HepG2 (cell line): ENCODE data around the gene ST6GALNAC4. TPM values are rescaled to one million over a fixed set of nuclear protein-coding genes. Genes with fewer than 3 reads are reported as not detected.

ENCODE experiments used
- AGO2 ChIP-seq: fragments of 200-400 bp; formaldehyde crosslinking; optimal IDR thresholded peaks from 2 replicates; pipeline ENCODE3; 2017; ENCODE audit warnings: mild to moderate bottlenecking, low read depth, low read length, moderate library complexity
- ATRX ChIP-seq: sonication (generic); formaldehyde crosslinking; IDR thresholded peaks from 2 replicates; pipeline ENCODE4 v1.4.0; 2020; ENCODE audit warnings: missing genetic modification reagents, borderline replicate concordance
- CHD4 ChIP-seq: fragments of 200-600 bp; sonication (generic); IDR thresholded peaks from 2 replicates; pipeline ENCODE4 v1.7.0; 2017; ENCODE audit warnings: mild to moderate bottlenecking, low read length, borderline replicate concordance
- EP300 ChIP-seq, 3 experiments: sonication (generic) in 1 of 3; formaldehyde crosslinking in 1 of 3; IDR thresholded peaks; 2 replicates each; pipeline versions ENCODE4 v1.5.1 to v1.6.1; 2011 to 2020; ENCODE audit warnings: low read depth in 2 of 3, low read length in 2 of 3, borderline replicate concordance in 1 of 3, improper control_type of control experiment in 1 of 3, mild to moderate bottlenecking in 1 of 3, missing genetic modification reagents in 1 of 3, moderate library complexity in 1 of 3
- KDM1A ChIP-seq: IDR thresholded peaks from 2 replicates; pipeline ENCODE4 v1.6.1; 2016; ENCODE audit warnings: missing compliant biosample characterization
- LRRFIP1 ChIP-seq: sonication (generic); formaldehyde crosslinking; conservative IDR thresholded peaks from 2 replicates; pipeline ENCODE4 v1.4.0; 2020; ENCODE audit warnings: missing genetic modification reagents
- PCBP2 ChIP-seq: fragments of 200-400 bp; formaldehyde crosslinking; optimal IDR thresholded peaks from 2 replicates; pipeline ENCODE3; 2018; ENCODE audit warnings: low read length, low read depth; ENCODE audit not compliant: poor library complexity, severe bottlenecking
- REPIN1 ChIP-seq: sonication (generic); formaldehyde crosslinking; IDR thresholded peaks from 2 replicates; pipeline ENCODE4 v1.8.0; 2022; ENCODE audit warnings: missing genetic modification reagents, low read depth, mild to moderate bottlenecking, borderline replicate concordance
- RFXANK ChIP-seq: IDR thresholded peaks from 2 replicates; pipeline ENCODE4 v1.6.1; 2016
- SAFB2 ChIP-seq: sonication (generic); formaldehyde crosslinking; IDR thresholded peaks from 2 replicates; pipeline ENCODE4 v1.5.1; 2020; ENCODE audit warnings: missing genetic modification reagents, low read depth, mild to moderate bottlenecking, borderline replicate concordance
- ZBTB2 ChIP-seq: sonication (generic); formaldehyde crosslinking; IDR thresholded peaks from 2 replicates; pipeline ENCODE4 v1.8.0; 2022; ENCODE audit warnings: low read depth, missing genetic modification reagents
- ZNF205 ChIP-seq: IDR thresholded peaks from 2 replicates; pipeline ENCODE4 v1.6.1; 2018; ENCODE audit warnings: missing biosample characterization, missing genetic modification reagents
- ZNF3 ChIP-seq: IDR thresholded peaks from 2 replicates; pipeline ENCODE4 v1.7.0; 2017; ENCODE audit warnings: inconsistent platforms
- ZNF431 ChIP-seq: sonication (generic); formaldehyde crosslinking; IDR thresholded peaks from 2 replicates; pipeline ENCODE4 v1.9.0; 2022; ENCODE audit warnings: missing genetic modification reagents, low read depth, mild to moderate bottlenecking, borderline replicate concordance
- ZNF496 ChIP-seq: sonication (generic); formaldehyde crosslinking; IDR thresholded peaks from 2 replicates; pipeline ENCODE4 v1.8.1; 2023; ENCODE audit warnings: mild to moderate bottlenecking, moderate library complexity, missing genetic modification reagents; ENCODE audit not compliant: insufficient replicate concordance
- ZNF605 ChIP-seq: sonication (generic); formaldehyde crosslinking; IDR thresholded peaks from 2 replicates; pipeline ENCODE4 v1.8.0; 2022; ENCODE audit warnings: mild to moderate bottlenecking, missing genetic modification reagents
- ZNF629 ChIP-seq: sonication (generic); formaldehyde crosslinking; conservative IDR thresholded peaks from 2 replicates; pipeline ENCODE4 v1.5.0; 2020; ENCODE audit warnings: missing genetic modification reagents
- polyA plus RNA-seq, 8 experiments: library from polyadenylated mRNA; depleted of rRNA in 3 of 8; stranded (reverse) in 7 of 8; unstranded in 1 of 8; fragments of >200 nt; fragmentation: Illumina TruSeq in 4 of 8; extraction: Trizol in 4 of 8; gene quantifications; 2 replicates each; pipeline versions ENCODE4 v1.2.1 to v1.2.3, GENCODE V29; 2011 to 2016; ENCODE audit warnings: low read depth in 4 of 8, missing spikeins in 1 of 8, mixed read lengths in 1 of 8; ENCODE audit not compliant: insufficient read depth in 1 of 8
- total RNA-seq, 5 experiments: library from RNA; depleted of rRNA; stranded (reverse); fragments of >200 nt; fragmentation: Illumina TruSeq; extraction: Trizol; gene quantifications; 2 replicates each; pipeline ENCODE4 v1.2.3, GENCODE V29; 2016; ENCODE audit warnings: low read depth in 1 of 5
- TF ChIP-seq, protein P1 (sequence below): sonication (generic); formaldehyde crosslinking; IDR thresholded peaks from 2 replicates; pipeline ENCODE4 v1.5.0; 2020; ENCODE audit warnings: missing genetic modification reagents
- TF ChIP-seq, protein P2 (sequence below): sonication (generic); formaldehyde crosslinking; IDR thresholded peaks from 2 replicates; pipeline ENCODE4 v1.8.0; 2022; ENCODE audit warnings: missing genetic modification reagents, mild to moderate bottlenecking, borderline replicate concordance
- TF ChIP-seq, protein P3 (sequence below), 2 experiments: sonication (generic) in 1 of 2; formaldehyde crosslinking in 1 of 2; IDR thresholded peaks; 2 replicates each; pipeline versions ENCODE4 v1.4.0 to v1.6.1; 2018 to 2020; ENCODE audit warnings: missing genetic modification reagents in 2 of 2, borderline replicate concordance in 1 of 2, low read depth in 1 of 2, mild to moderate bottlenecking in 1 of 2, missing biosample characterization in 1 of 2

ST6GALNAC4 gene
- total and polyA plus RNA-seq, 2 of the 13 experiments (the other 11 are each of a cell fraction or from before 2014, with no cell fraction given) = 18.8 to 27.7 TPM

DNA sequence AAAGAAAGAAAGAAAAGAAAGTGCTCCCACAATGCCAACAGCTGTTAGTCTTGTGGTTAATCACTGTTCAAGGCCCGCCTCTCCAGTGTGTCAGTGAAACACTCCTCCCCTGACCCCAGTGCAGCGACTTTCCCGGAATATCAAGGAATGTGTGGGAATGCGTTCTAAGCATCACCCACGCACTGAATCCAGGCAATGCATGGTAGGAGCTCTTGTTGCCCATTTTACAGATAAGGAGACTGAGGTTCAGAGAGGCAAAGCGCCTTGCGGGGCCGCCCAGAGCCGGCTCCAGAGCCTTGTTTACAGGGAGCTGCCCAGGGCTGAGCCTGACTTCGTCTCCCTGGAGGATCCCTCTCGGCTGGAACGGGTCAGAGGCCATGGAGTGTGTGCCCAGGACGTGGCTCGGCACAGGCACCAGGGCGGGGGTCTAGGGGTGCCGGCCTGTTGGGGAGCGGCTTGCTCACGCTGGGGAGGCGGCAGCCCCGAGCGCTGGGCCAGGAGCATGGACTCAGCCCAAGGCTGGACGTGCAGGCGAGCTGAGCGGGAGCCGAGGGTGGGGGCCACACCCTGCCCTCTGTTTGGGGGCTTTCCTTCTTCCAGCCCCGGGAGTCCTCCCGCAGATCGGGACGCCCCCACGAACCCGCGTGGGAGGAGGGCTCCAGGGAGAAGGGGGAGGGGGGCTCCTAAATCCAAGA, 18.3 kb downstream of the ST6GALNAC4 start (continued):
- TF ChIP-seq ZNF3 (0 out of 2 replicates have a peak, but pooled peaks have one; percentile 23), ZBTB2 (CRISPR knock-in tag) (no peak), ATRX (CRISPR knock-in tag) (no peak), ZNF431 (CRISPR knock-in tag) (peak; percentile 54; the same call in 1 of the 2 replicates), AGO2 (peak; percentile 77), EP300 (IDR thresholded peaks at IDR 0.05; ENCODE audit: low read depth in 2 of 2, low read length in 2 of 2) (no peak), EP300 (CRISPR knock-in tag; IDR thresholded peaks at IDR 0.05; ENCODE audit: borderline replicate concordance) (no peak), PCBP2 (no peak), LRRFIP1 (CRISPR knock-in tag) (no peak), SAFB2 (CRISPR knock-in tag) (no peak; the same call in 1 of the 2 replicates), CHD4 (no peak; the same call in 1 of the 2 replicates), ZNF629 (CRISPR knock-in tag) (peak; percentile 100), ZNF496 (CRISPR knock-in tag) (no peak), KDM1A (CRISPR knock-in tag) (peak; percentile 97), ZNF205 (CRISPR knock-in tag) (no peak), REPIN1 (CRISPR knock-in tag) (no peak), RFXANK (CRISPR knock-in tag) (no peak), ZNF605 (CRISPR knock-in tag) (no peak)
- TF ChIP-seq, protein P1, sequence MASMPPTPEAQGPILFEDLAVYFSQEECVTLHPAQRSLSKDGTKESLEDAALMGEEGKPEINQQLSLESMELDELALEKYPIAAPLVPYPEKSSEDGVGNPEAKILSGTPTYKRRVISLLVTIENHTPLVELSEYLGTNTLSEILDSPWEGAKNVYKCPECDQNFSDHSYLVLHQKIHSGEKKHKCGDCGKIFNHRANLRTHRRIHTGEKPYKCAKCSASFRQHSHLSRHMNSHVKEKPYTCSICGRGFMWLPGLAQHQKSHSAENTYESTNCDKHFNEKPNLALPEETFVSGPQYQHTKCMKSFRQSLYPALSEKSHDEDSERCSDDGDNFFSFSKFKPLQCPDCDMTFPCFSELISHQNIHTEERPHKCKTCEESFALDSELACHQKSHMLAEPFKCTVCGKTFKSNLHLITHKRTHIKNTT = no peak
- TF ChIP-seq, protein P2, sequence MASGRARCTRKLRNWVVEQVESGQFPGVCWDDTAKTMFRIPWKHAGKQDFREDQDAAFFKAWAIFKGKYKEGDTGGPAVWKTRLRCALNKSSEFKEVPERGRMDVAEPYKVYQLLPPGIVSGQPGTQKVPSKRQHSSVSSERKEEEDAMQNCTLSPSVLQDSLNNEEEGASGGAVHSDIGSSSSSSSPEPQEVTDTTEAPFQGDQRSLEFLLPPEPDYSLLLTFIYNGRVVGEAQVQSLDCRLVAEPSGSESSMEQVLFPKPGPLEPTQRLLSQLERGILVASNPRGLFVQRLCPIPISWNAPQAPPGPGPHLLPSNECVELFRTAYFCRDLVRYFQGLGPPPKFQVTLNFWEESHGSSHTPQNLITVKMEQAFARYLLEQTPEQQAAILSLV = peak; percentile 44; the same call in 1 of the 2 replicates
- TF ChIP-seq, protein P3, sequence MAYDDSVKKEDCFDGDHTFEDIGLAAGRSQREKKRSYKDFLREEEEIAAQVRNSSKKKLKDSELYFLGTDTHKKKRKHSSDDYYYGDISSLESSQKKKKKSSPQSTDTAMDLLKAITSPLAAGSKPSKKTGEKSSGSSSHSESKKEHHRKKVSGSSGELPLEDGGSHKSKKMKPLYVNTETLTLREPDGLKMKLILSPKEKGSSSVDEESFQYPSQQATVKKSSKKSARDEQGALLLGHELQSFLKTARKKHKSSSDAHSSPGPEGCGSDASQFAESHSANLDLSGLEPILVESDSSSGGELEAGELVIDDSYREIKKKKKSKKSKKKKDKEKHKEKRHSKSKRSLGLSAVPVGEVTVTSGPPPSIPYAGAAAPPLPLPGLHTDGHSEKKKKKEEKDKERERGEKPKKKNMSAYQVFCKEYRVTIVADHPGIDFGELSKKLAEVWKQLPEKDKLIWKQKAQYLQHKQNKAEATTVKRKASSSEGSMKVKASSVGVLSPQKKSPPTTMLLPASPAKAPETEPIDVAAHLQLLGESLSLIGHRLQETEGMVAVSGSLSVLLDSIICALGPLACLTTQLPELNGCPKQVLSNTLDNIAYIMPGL (CRISPR knock-in tag; IDR thresholded peaks at IDR 0.05; ENCODE audit: borderline replicate concordance in 1 of 2, low read depth in 1 of 2) = peak in 1 of 2 experiments; percentile 12; a peak in 1 of 4 replicates
